GM12878 (cell line): ENCODE results near the gene EGFR. TPM values are rescaled to one million over a fixed set of nuclear protein-coding genes. Genes with fewer than 3 reads are reported as not detected.

Experiments
- ATAC-seq: fragments of 200-7000 bp; cut with Tn5 transposase; 3 replicates; pipeline ENCODE4 v1.9.1; 2020; ENCODE audit warnings: mild to moderate bottlenecking, moderate library complexity
- BruUV-seq: library from RNA; stranded (reverse); fragments of 400-500 nt; replicated peaks from 2 replicates; lab custom pipeline; 2021; lab: Mats Ljungman, UMichigan
- CTCF ChIA-PET: fragments of 300-600 bp; sonication (Branson Sonifier 250); formaldehyde crosslinking; extraction: SDS; loops from one replicate; lab custom pipeline; 2021; ENCODE audit warnings: inconsistent platforms; lab: Yijun Ruan, JAX
- POLR2A ChIA-PET: fragments of 350-600 bp; formaldehyde crosslinking; extraction: SDS; loops from one replicate; lab custom pipeline; 2021; ENCODE audit warnings: inconsistent platforms; lab: Charles Lee
- RAD21 ChIA-PET: fragments of 300-600 bp; sonication (Branson Sonifier 250); formaldehyde crosslinking; loops from one replicate; lab custom pipeline; 2023; ENCODE audit warnings: antibody characterized with exemption; ENCODE audit not compliant: unreplicated experiment; lab: Charles Lee
- SMC1A ChIA-PET: fragments of 300-600 bp; sonication (Branson Sonifier 250); formaldehyde crosslinking; loops from one replicate; lab custom pipeline; 2023; ENCODE audit not compliant: unreplicated experiment, uncharacterized antibody; lab: Charles Lee
- DNase-seq: peaks from one replicate; pipeline ENCODE4 v3.0.0-alpha.2; 2011; ENCODE audit warnings: low read depth, low spot score
- FAIRE-seq: peaks from 3 replicates; lab custom pipeline; 2011; peaks lifted over from hg19 to GRCh38; lab: Jason Lieb, UNC
- H2AFZ ChIP-seq: 2 replicates; pipeline ENCODE4 v1.6.0; 2011; ENCODE audit warnings: low read depth, low read length, control low read depth; ENCODE audit not compliant: control insufficient read depth
- H3K27ac ChIP-seq: 2 replicates; pipeline ENCODE4 v1.5.1; 2011; ENCODE audit warnings: control low read depth; ENCODE audit not compliant: control insufficient read depth, insufficient read depth
- H3K27me3 ChIP-seq, 2 experiments: replicated peaks in 1 of 2; 2 replicates each; pipeline versions ENCODE4 v1.6.0 to v1.6.1; 2011; ENCODE audit warnings: low read length in 1 of 2; ENCODE audit not compliant: control insufficient read depth in 2 of 2, insufficient read depth in 2 of 2
- H3K36me3 ChIP-seq, 2 experiments: 2 replicates each; pipeline ENCODE4 v1.5.1; 2011; ENCODE audit warnings: low read length in 1 of 2; ENCODE audit not compliant: control insufficient read depth in 2 of 2, insufficient read depth in 2 of 2
- H3K4me1 ChIP-seq: 2 replicates; pipeline ENCODE4 v1.6.1; 2011; ENCODE audit warnings: mild to moderate bottlenecking, low read length, moderate library complexity, mixed read lengths; ENCODE audit not compliant: control insufficient read depth, insufficient read depth
- H3K4me2 ChIP-seq: 2 replicates; pipeline ENCODE4 v1.6.0; 2011; ENCODE audit warnings: control low read depth; ENCODE audit not compliant: control insufficient read depth, insufficient read depth
- H3K4me3 ChIP-seq: fragments of 200-600 bp; sonication (generic); 2 replicates; pipeline ENCODE4 v1.5.1; 2016
- H3K79me2 ChIP-seq: 2 replicates; pipeline ENCODE4 v1.6.0; 2011; ENCODE audit warnings: low read length; ENCODE audit not compliant: control insufficient read depth, insufficient read depth
- H3K9ac ChIP-seq: 2 replicates; pipeline ENCODE4 v1.8.0; 2011; ENCODE audit warnings: low read length, control low read depth, mixed read lengths; ENCODE audit not compliant: control insufficient read depth, insufficient read depth
- H3K9me3 ChIP-seq: replicated peaks from 3 replicates; pipeline ENCODE4 v1.5.1; 2011; ENCODE audit warnings: mild to moderate bottlenecking, low read length; ENCODE audit not compliant: control insufficient read depth, insufficient read depth
- H4K20me1 ChIP-seq: 2 replicates; pipeline ENCODE4 v1.6.0; 2011; ENCODE audit not compliant: control insufficient read depth, insufficient read depth
- HDAC2 ChIP-seq: fragments of 200-600 bp; sonication (generic); IDR thresholded peaks from 2 replicates; pipeline ENCODE4 v1.6.1; 2017
- IKZF2 ChIP-seq, 2 experiments: fragments of 450-650 bp; IDR thresholded peaks; 2 replicates each; pipeline ENCODE4 v1.6.1; 2017; ENCODE audit warnings: mild to moderate bottlenecking in 2 of 2, moderate library complexity in 2 of 2
- JUNB ChIP-seq: IDR thresholded peaks from 2 replicates; pipeline ENCODE4 v1.6.1; 2016; ENCODE audit warnings: antibody characterized with exemption, mild to moderate bottlenecking
- NBN ChIP-seq: fragments of 450-650 bp; IDR thresholded peaks from 2 replicates; pipeline ENCODE4 v1.6.1; 2016
- WGBS: methylation state at CpG from one replicate; pipeline ENCODE4 v1.1.6; 2016; ENCODE audit warnings: low lambda C conversion rate; ENCODE audit not compliant: insufficient replicate concordance, insufficient coverage; ENCODE audit errors: missing lambda C conversion rate; 5-methylcytosine and 5-hydroxymethylcytosine counted together
- in situ Hi-C: fragments of 300-500 bp; cut with MboI; formaldehyde crosslinking; loops from 9 replicates; pipeline ENCODE4 v1.14.3; 2018; ENCODE audit warnings: mixed read lengths
- intact Hi-C: fragments of 100-400 bp; cut with micrococcal nuclease; formaldehyde crosslinking; loops from one replicate; pipeline ENCODE4 v1.14.2; 2022; ENCODE audit not compliant: unreplicated experiment
- polyA plus RNA-seq, 11 experiments: library from polyadenylated mRNA; depleted of rRNA in 4 of 11; unstranded in 6 of 11; stranded (reverse) in 5 of 11; fragments of >200 nt; fragmentation: Nextera tagmentation in 4 of 11; fragmentation: Illumina TruSeq in 1 of 11; extraction: Ambion mirVana in 4 of 11; extraction: Trizol in 1 of 11; gene quantifications; 1 replicate in 1 of 11; 2 replicates in 10 of 11; pipeline versions ENCODE4 v1.2.1 to v1.2.3, GENCODE V29; 2011 to 2016; ENCODE audit warnings: inconsistent platforms in 2 of 11, missing spikeins in 2 of 11, low read depth in 1 of 11
- total RNA-seq, 4 experiments: library from RNA; depleted of rRNA in 3 of 4; stranded (reverse); fragments of >200 nt in 3 of 4; fragmentation: Illumina TruSeq in 1 of 4; extraction: Trizol in 1 of 4; gene quantifications; 2 replicates each; pipeline versions ENCODE4 v1.2.1 to v1.2.3, GENCODE V29; 2013 to 2021

EGFR gene
- total and polyA plus RNA-seq, 10 of the 15 experiments (the other 5 are each of a cell fraction or from before 2014, with no cell fraction given): 0.01 to 0.31 TPM; not detected in 8

- H3K36me3 ChIP-seq: no peaks in the 10 kb centered on the region
- no peaks in the 10 kb centered on the region for H3K79me2 ChIP-seq
- no peak for FAIRE-seq
- no peaks in the 10 kb centered on the region for H3K27me3 ChIP-seq
- no peak overlapping the region for H3K27ac ChIP-seq
- intact Hi-C loops: no loop called here
- H4K20me1 ChIP-seq: no peaks in the 10 kb centered on the region
- SMC1A ChIA-PET: no interaction called here
- no peak overlapping the region for H3K9ac ChIP-seq
- no peak for TF ChIP-seq NBN
- peak; percentile 44 for TF ChIP-seq JUNB
- TF ChIP-seq, all 136 proteins: peak for 1
- ChIA-PET POLR2A (no interaction called here), RAD21 (no interaction called here), CTCF (interaction anchor here (0.7 kb wide), 1 partner anchor 370 kb away, joined by 4 read pairs; no protein-coding TSS in a partner anchor)
- Histone ChIP-seq H3K4me3 (no peak overlapping the region), H3K4me1 (no peaks in the 10 kb centered on the region), H3K9me3 (no peaks in the 10 kb centered on the region), H2AFZ (no peak overlapping the region), H3K4me2 (no peak overlapping the region)
- ATAC-seq (peak; percentile 73), DNase-seq (no peak)
- WGBS: 49% methylated on average over 9 of the region's 9 CpGs
- in situ Hi-C loops: no loop called here
- BruUV-seq: no TSS peak
These were observed 187.6 kb downstream of the EGFR start for GRCh38 chr7:55206235-55207029.

GRCh38 chr7:55207436-55208125, 188.8 kb downstream of the EGFR start:
- RAD21 ChIA-PET: no interaction called here

More at GRCh38 chr7:55207436-55208125, 188.8 kb downstream of the EGFR start:
- Histone ChIP-seq H2AFZ (no peak overlapping the region), H3K4me1 (no peaks in the 10 kb centered on the region), H3K79me2 (no peaks in the 10 kb centered on the region), H3K4me2 (no peak overlapping the region), H3K36me3 (no peaks in the 10 kb centered on the region), H3K27ac (no peak overlapping the region), H4K20me1 (no peaks in the 10 kb centered on the region), H3K27me3 (no peaks in the 10 kb centered on the region), H3K9ac (no peak overlapping the region), H3K4me3 (no peak overlapping the region), H3K9me3 (no peaks in the 10 kb centered on the region)
- POLR2A ChIA-PET: no interaction called here
- SMC1A ChIA-PET: interaction anchor here (1.5 kb wide), 1 partner anchor 12 kb away, joined by 6 read pairs; no protein-coding TSS in a partner anchor
- no peak; the same call in 2 of the 3 replicates for ATAC-seq
- no peak for DNase-seq
- WGBS: 19% methylated on average over 4 of the region's 4 CpGs
- FAIRE-seq: no peak
- intact Hi-C loops (no loop called here), in situ Hi-C loops (no loop called here)
- CTCF ChIA-PET: no interaction called here
- no TSS peak for BruUV-seq
- TF ChIP-seq IKZF2 (IDR thresholded peaks at IDR 0.05) (no peak), HDAC2 (no peak)
